Esophagus muscularis mucosa (tissue), 4 donors: ENCODE results near the gene TRABD2B.

Experiments used
- CTCF ChIP-seq, 3 experiments: fragments of 200-600 bp in 2 of 3; fragments of 450-650 bp in 1 of 3; sonication (generic) in 2 of 3; IDR thresholded peaks; one replicate each; pipeline ENCODE4 v1.5.1; 2017 to 2019; ENCODE audit warnings: antibody characterized with exemption in 3 of 3, mild to moderate bottlenecking in 2 of 3, moderate library complexity in 1 of 3
- EP300 ChIP-seq: sonication (generic); formaldehyde crosslinking; IDR thresholded peaks from one replicate; pipeline ENCODE4 v1.6.1; 2017; ENCODE audit warnings: antibody characterized with exemption
- POLR2A ChIP-seq: fragments of 450-650 bp; IDR thresholded peaks from one replicate; pipeline ENCODE4 v1.6.1; 2017; ENCODE audit warnings: antibody characterized with exemption, moderate library complexity, mild to moderate bottlenecking, low read depth
- POLR2AphosphoS5 ChIP-seq, 2 donors: sonication (generic); formaldehyde crosslinking; IDR thresholded peaks; one replicate each; pipeline ENCODE4 v1.6.1; 2017; ENCODE audit warnings: antibody characterized with exemption in 2 of 2

- TF ChIP-seq POLR2A (no peak), EP300 (no peak), CTCF (IDR thresholded peaks at IDR 0.05) (no peak), POLR2AphosphoS5 (IDR thresholded peaks at IDR 0.05) (no peak)
These were observed 16.1 kb upstream of the TRABD2B start for GRCh38 chr1:48013270-48013669.
